H9 (cell line): ENCODE results near the gene MELK. TPM values are rescaled to one million over a fixed set of nuclear protein-coding genes. Genes with fewer than 3 reads are reported as not detected.

Source experiments
- DNase-seq: peaks from one replicate; pipeline ENCODE4 v3.0.0-alpha.2; 2017
- H2AFZ ChIP-seq: one replicate; pipeline ENCODE4 v1.6.1; 2013; ENCODE audit warnings: mild to moderate bottlenecking, low read length, control low read depth, moderate library complexity
- H2AK5ac ChIP-seq: 2 replicates; pipeline ENCODE4 v1.6.1; 2013; ENCODE audit warnings: low read length, control low read depth, mixed read lengths; ENCODE audit not compliant: insufficient read length
- H2BK120ac ChIP-seq: one replicate; pipeline ENCODE4 v1.6.1; 2013; ENCODE audit warnings: low read depth, mild to moderate bottlenecking, low read length, control low read depth, inconsistent platforms; ENCODE audit not compliant: poor library complexity, severe bottlenecking
- H2BK12ac ChIP-seq: 2 replicates; pipeline ENCODE4 v1.6.1; 2013; ENCODE audit warnings: low read length, control low read depth, mixed read lengths, low read depth; ENCODE audit not compliant: insufficient read length
- H2BK15ac ChIP-seq: 2 replicates; pipeline ENCODE4 v1.6.1; 2013; ENCODE audit warnings: low read depth, low read length, control low read depth
- H2BK20ac ChIP-seq: one replicate; pipeline ENCODE4 v1.6.1; 2013; ENCODE audit warnings: low read depth, mild to moderate bottlenecking, low read length, control low read depth, inconsistent platforms; ENCODE audit not compliant: poor library complexity, severe bottlenecking
- H2BK5ac ChIP-seq: 2 replicates; pipeline ENCODE4 v1.6.1; 2013; ENCODE audit warnings: low read length, control low read depth, mixed read lengths; ENCODE audit not compliant: insufficient read length
- H3K14ac ChIP-seq: 2 replicates; pipeline ENCODE4 v1.6.1; 2013; ENCODE audit warnings: low read length, control low read depth; ENCODE audit not compliant: insufficient read depth
- H3K18ac ChIP-seq: 2 replicates; pipeline ENCODE4 v1.6.1; 2013; ENCODE audit warnings: low read depth, mild to moderate bottlenecking, mixed read lengths, low read length, control low read depth; ENCODE audit not compliant: insufficient read length
- H3K23ac ChIP-seq: 2 replicates; pipeline ENCODE4 v1.6.1; 2013; ENCODE audit warnings: low read length, control low read depth, mixed read lengths, low read depth; ENCODE audit not compliant: insufficient read length
- H3K23me2 ChIP-seq: 2 replicates; pipeline ENCODE4 v1.6.1; 2013; ENCODE audit warnings: low read depth, mild to moderate bottlenecking, mixed read lengths, low read length, control low read depth; ENCODE audit not compliant: insufficient read length, poor library complexity, severe bottlenecking
- H3K27ac ChIP-seq: 2 replicates; pipeline ENCODE4 v1.5.1; 2013; ENCODE audit warnings: low read length, control low read depth, mixed read lengths, low read depth; ENCODE audit not compliant: insufficient read length
- H3K27me3 ChIP-seq: 2 replicates; pipeline ENCODE4 v1.6.1; 2013; ENCODE audit warnings: low read length, control low read depth, inconsistent platforms; ENCODE audit not compliant: insufficient read depth
- H3K4ac ChIP-seq: 2 replicates; pipeline ENCODE4 v1.6.1; 2013; ENCODE audit warnings: low read depth, mild to moderate bottlenecking, control low read depth, inconsistent platforms, low read length, moderate library complexity
- H3K4me1 ChIP-seq: 2 replicates; pipeline ENCODE4 v1.6.1; 2013; ENCODE audit warnings: low read length, control low read depth, inconsistent platforms; ENCODE audit not compliant: insufficient read depth
- H3K4me2 ChIP-seq: 2 replicates; pipeline ENCODE4 v1.6.1; 2013; ENCODE audit warnings: low read length, control low read depth, mixed read lengths; ENCODE audit not compliant: insufficient read length, insufficient read depth
- H3K56ac ChIP-seq: 2 replicates; pipeline ENCODE4 v1.6.1; 2013; ENCODE audit warnings: low read depth, mild to moderate bottlenecking, mixed read lengths, low read length, control low read depth; ENCODE audit not compliant: insufficient read length
- H3K79me1 ChIP-seq: 2 replicates; pipeline ENCODE4 v1.6.1; 2013; ENCODE audit warnings: low read depth, mild to moderate bottlenecking, moderate library complexity, low read length, control low read depth, inconsistent platforms; ENCODE audit not compliant: insufficient read depth, poor library complexity, severe bottlenecking
- H3K79me2 ChIP-seq: 2 replicates; pipeline ENCODE4 v1.6.1; 2013; ENCODE audit warnings: low read length, control low read depth, inconsistent platforms; ENCODE audit not compliant: insufficient read depth
- H3K9ac ChIP-seq: 2 replicates; pipeline ENCODE4 v1.6.1; 2013; ENCODE audit warnings: low read length, control low read depth, mixed read lengths; ENCODE audit not compliant: insufficient read length; ENCODE audit errors: extremely low read depth
- H3K9me3 ChIP-seq: one replicate; pipeline ENCODE4 v1.6.1; 2013; ENCODE audit warnings: low read depth, low read length, inconsistent platforms; ENCODE audit not compliant: control insufficient read depth
- H3T11ph ChIP-seq: one replicate; pipeline ENCODE4 v1.6.1; 2013; ENCODE audit warnings: mild to moderate bottlenecking, low read length, control low read depth, inconsistent platforms
- H4K20me1 ChIP-seq: one replicate; pipeline ENCODE4 v1.6.1; 2013; ENCODE audit not compliant: control insufficient read depth, insufficient read length, insufficient read depth
- H4K5ac ChIP-seq: 2 replicates; pipeline ENCODE4 v1.6.1; 2013; ENCODE audit warnings: low read depth, mild to moderate bottlenecking, mixed read lengths, low read length, control low read depth; ENCODE audit not compliant: insufficient read length
- H4K8ac ChIP-seq: replicated peaks from 2 replicates; pipeline ENCODE4 v1.6.1; 2013; ENCODE audit warnings: low read length, control low read depth, mixed read lengths, low read depth; ENCODE audit not compliant: insufficient read length
- H4K91ac ChIP-seq: 2 replicates; pipeline ENCODE4 v1.6.1; 2013; ENCODE audit warnings: low read depth, mild to moderate bottlenecking, moderate library complexity, mixed read lengths, low read length, control low read depth; ENCODE audit not compliant: insufficient read length
- H3K27ac Mint-ChIP-seq, 3 experiments: 2 replicates in 2 of 3; 3 replicates in 1 of 3; pipeline ENCODE4 v1.8.0; 2020 to 2021; ENCODE audit warnings: mixed read lengths in 3 of 3, mild to moderate bottlenecking in 1 of 3, moderate library complexity in 1 of 3
- H3K27me3 Mint-ChIP-seq: 2 replicates; pipeline ENCODE4 v1.8.0; 2021; ENCODE audit warnings: low read depth, mild to moderate bottlenecking, moderate library complexity, mixed read lengths
- H3K36me3 Mint-ChIP-seq, 3 experiments: 2 replicates in 2 of 3; 3 replicates in 1 of 3; pipeline ENCODE4 v1.8.0; 2020 to 2021; ENCODE audit warnings: low read depth in 3 of 3, mixed read lengths in 3 of 3; ENCODE audit not compliant: insufficient read depth in 1 of 3
- H3K4me1 Mint-ChIP-seq, 2 experiments: 2 replicates each; pipeline ENCODE4 v1.8.0; 2020; ENCODE audit warnings: mixed read lengths in 2 of 2
- H3K4me3 Mint-ChIP-seq, 2 experiments: 2 replicates in 1 of 2; 3 replicates in 1 of 2; pipeline ENCODE4 v1.8.0; 2020 to 2021; ENCODE audit warnings: mild to moderate bottlenecking in 2 of 2, mixed read lengths in 2 of 2, moderate library complexity in 1 of 2
- H3K9me3 Mint-ChIP-seq, 2 experiments: 2 replicates in 1 of 2; 3 replicates in 1 of 2; pipeline ENCODE4 v1.8.0; 2020; ENCODE audit warnings: mild to moderate bottlenecking in 2 of 2, mixed read lengths in 2 of 2, moderate library complexity in 1 of 2
- CTCF ChIP-seq: fragments of 200-600 bp; sonication (generic); conservative IDR thresholded peaks from 3 replicates; pipeline ENCODE4 v1.8.0; 2021; ENCODE audit warnings: antibody characterized with exemption, mild to moderate bottlenecking
- WGBS: extraction: QIAGEN DNeasy Blood & Tissue Kit; methylation state at CpG from one replicate; pipeline ENCODE4 v1.1.7; 2013; ENCODE audit warnings: missing lambda C conversion rate, low lambda C conversion rate, mixed read lengths; ENCODE audit not compliant: insufficient read length; ENCODE audit errors: extremely low coverage; 5-methylcytosine and 5-hydroxymethylcytosine counted together
- total RNA-seq: library from RNA; stranded (reverse); gene quantifications from 2 replicates; pipeline ENCODE4 v1.2.1, GENCODE V29; 2021

The MELK gene
- total RNA-seq, 1 experiment from 2014 or later, result 43.6 TPM

DNA sequence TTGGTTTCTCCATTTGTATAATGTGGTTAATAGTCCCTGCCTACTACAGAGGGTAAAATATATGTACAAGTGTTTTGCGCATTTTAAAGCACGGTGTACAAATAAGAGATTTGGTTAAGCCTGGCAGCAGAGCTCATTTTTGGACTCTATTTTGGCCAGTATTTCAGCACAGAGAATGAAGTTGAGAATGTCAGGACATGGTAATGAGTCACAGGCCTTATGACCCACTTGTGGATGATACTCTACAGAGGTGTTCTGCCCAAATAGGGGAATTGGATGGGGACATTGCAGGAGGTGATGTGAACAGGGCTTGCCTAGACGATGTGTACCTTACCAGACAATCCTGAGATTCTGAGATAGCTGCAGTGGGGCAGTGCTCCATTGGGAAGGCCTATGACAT is 50.6 kb downstream of the MELK start:
- Histone ChIP-seq H2BK20ac (no peak overlapping the region), H4K91ac (no peak overlapping the region), H3K9ac (no peak overlapping the region), H3K4ac (no peak overlapping the region), H2BK120ac (no peak overlapping the region), H3K79me2 (no peaks in the 10 kb centered on the region; the same call in 1 of the 2 replicates), H3K9me3 (no peaks in the 10 kb centered on the region), H4K5ac (no peak overlapping the region), H3K14ac (no peak overlapping the region), H2BK5ac (no peak overlapping the region), H3T11ph (no peak overlapping the region), H3K4me2 (no peak overlapping the region), H3K79me1 (no peaks in the 10 kb centered on the region), H2BK15ac (no peak overlapping the region), H2BK12ac (no peak overlapping the region), H3K23me2 (no peaks in the 10 kb centered on the region), H3K18ac (no peak overlapping the region), H3K27me3 (no peaks in the 10 kb centered on the region), H3K23ac (no peak overlapping the region), H4K20me1 (no peaks in the 10 kb centered on the region), H2AFZ (no peak overlapping the region), H4K8ac (no peak overlapping the region), H3K4me1 (no peaks in the 10 kb centered on the region), H3K56ac (no peak overlapping the region), H2AK5ac (no peak overlapping the region), H3K27ac (no peak overlapping the region)
- Mint-ChIP-seq H3K9me3 (no peaks in the 10 kb centered on the region), H3K4me3 (no peak overlapping the region), H3K27me3 (no peaks in the 10 kb centered on the region), H3K27ac (no peak overlapping the region), H3K36me3 (peaks cover 0 to 18% (median 13%) of the 10 kb centered on the region in 3 experiments; a peak in 5 of 7 replicates), H3K4me1 (no peaks in the 10 kb centered on the region)
- no peak for DNase-seq
- no CpG with 5 or more reads among the region's 3 CpGs for WGBS
- no peak for TF ChIP-seq CTCF
